HepG2 (cell line): ENCODE results near the gene CD28. TPM values are rescaled to one million over a fixed set of nuclear protein-coding genes. Genes with fewer than 3 reads are reported as not detected.
A peak's percentile ranks its signal among the peaks of the same experiment; 100 is the strongest.

Experiments
- ATAC-seq: fragments of 200-7000 bp; cut with Tn5 transposase; 3 replicates; pipeline ENCODE4 v1.9.1; 2020; ENCODE audit warnings: mild to moderate bottlenecking, moderate library complexity
- BruUV-seq: library from RNA; stranded (reverse); fragments of 400-500 nt; replicated peaks from 2 replicates; lab custom pipeline; 2021; lab: Mats Ljungman, UMichigan
- CTCF ChIA-PET: fragments of 300-600 bp; formaldehyde crosslinking; extraction: SDS; loops from one replicate; lab custom pipeline; 2021; ENCODE audit warnings: low total read pairs, inconsistent platforms, low intra/inter-chr PET ratio; lab: Yijun Ruan, JAX
- POLR2A ChIA-PET: fragments of 350-600 bp; sonication (Branson Sonifier 250); formaldehyde crosslinking; loops from one replicate; lab custom pipeline; 2020; ENCODE audit warnings: antibody characterized with exemption, inconsistent platforms; lab: Yijun Ruan, JAX
- DNase-seq: peaks from one replicate; pipeline ENCODE4 v3.0.0-alpha.2; 2015; ENCODE audit warnings: low spot score
- FAIRE-seq: peaks from 3 replicates; lab custom pipeline; 2011; peaks lifted over from hg19 to GRCh38; lab: Jason Lieb, UNC
- H2AFZ ChIP-seq: one replicate; pipeline ENCODE4 v1.6.1; 2011; ENCODE audit warnings: low read length, inconsistent platforms
- H3K27ac ChIP-seq: fragments of 300-600 bp; 3 replicates; pipeline ENCODE4 v1.8.0; 2011; ENCODE audit warnings: mixed run types, mild to moderate bottlenecking, mixed read lengths, low read length, inconsistent platforms; ENCODE audit not compliant: insufficient read depth; ENCODE audit errors: extremely low read length
- H3K27me3 ChIP-seq, 2 experiments: fragments of 200-600 bp in 1 of 2; 2 replicates in 1 of 2; 3 replicates in 1 of 2; pipeline versions ENCODE4 v1.6.0 to v1.8.0; 2011; ENCODE audit warnings: low read length in 2 of 2, mild to moderate bottlenecking in 2 of 2, moderate library complexity in 2 of 2, inconsistent platforms in 1 of 2; ENCODE audit not compliant: insufficient read depth in 2 of 2, control insufficient read depth in 1 of 2
- H3K36me3 ChIP-seq, 2 experiments: fragments of 200-600 bp in 1 of 2; replicated peaks in 1 of 2; 2 replicates in 1 of 2; 3 replicates in 1 of 2; pipeline versions ENCODE4 v1.5.1 to v1.8.0; 2011; ENCODE audit warnings: low read length in 2 of 2, inconsistent platforms in 1 of 2; ENCODE audit not compliant: insufficient read depth in 2 of 2, control insufficient read depth in 1 of 2
- H3K4me1 ChIP-seq: 2 replicates; pipeline ENCODE4 v1.5.1; 2012; ENCODE audit warnings: low read length, inconsistent platforms; ENCODE audit not compliant: insufficient read depth
- H3K4me2 ChIP-seq: 2 replicates; pipeline ENCODE4 v1.6.0; 2011; ENCODE audit warnings: low read depth, low read length, inconsistent platforms
- H3K4me3 ChIP-seq, 3 experiments: fragments of 200-600 bp in 1 of 3; sonication (generic), shearing (Covaris generic) in 1 of 3; replicated peaks in 1 of 3; 2 replicates each; pipeline ENCODE4 v1.5.1; 2011 to 2016; ENCODE audit warnings: low read length in 3 of 3, inconsistent platforms in 2 of 3, low read depth in 2 of 3, mild to moderate bottlenecking in 2 of 3, control low read depth in 1 of 3, mixed read lengths in 1 of 3; ENCODE audit not compliant: insufficient read depth in 1 of 3
- H3K79me2 ChIP-seq: one replicate; pipeline ENCODE4 v1.6.1; 2011; ENCODE audit warnings: low read length, inconsistent platforms; ENCODE audit not compliant: insufficient read depth
- H3K9ac ChIP-seq: 2 replicates; pipeline ENCODE4 v1.6.0; 2011; ENCODE audit warnings: mild to moderate bottlenecking, low read depth, low read length, inconsistent platforms; ENCODE audit not compliant: insufficient read depth
- H3K9me3 ChIP-seq: 2 replicates; pipeline ENCODE4 v1.5.1; 2012; ENCODE audit warnings: mild to moderate bottlenecking, low read length
- H4K20me1 ChIP-seq: 2 replicates; pipeline ENCODE4 v1.6.0; 2011; ENCODE audit warnings: inconsistent platforms, mild to moderate bottlenecking, low read length, moderate library complexity; ENCODE audit not compliant: insufficient read depth
- ELF3 ChIP-seq: IDR thresholded peaks from 2 replicates; pipeline ENCODE4 v1.6.1; 2016; ENCODE audit warnings: missing genetic modification reagents, missing compliant biosample characterization
- EP300 ChIP-seq, 3 experiments: sonication (generic) in 1 of 3; formaldehyde crosslinking in 1 of 3; IDR thresholded peaks; 2 replicates each; pipeline versions ENCODE4 v1.5.1 to v1.6.1; 2011 to 2020; ENCODE audit warnings: low read depth in 2 of 3, low read length in 2 of 3, borderline replicate concordance in 1 of 3, improper control_type of control experiment in 1 of 3, mild to moderate bottlenecking in 1 of 3, missing genetic modification reagents in 1 of 3, moderate library complexity in 1 of 3
- FOXP1 ChIP-seq, 2 experiments: fragments of 450-650 bp in 1 of 2; IDR thresholded peaks; 2 replicates each; pipeline ENCODE4 v1.6.1; 2017 to 2018; ENCODE audit warnings: antibody characterized with exemption in 1 of 2
- HNF4A ChIP-seq: sonication (generic); formaldehyde crosslinking; IDR thresholded peaks from 2 replicates; pipeline ENCODE4 v1.4.0; 2020; ENCODE audit warnings: missing genetic modification reagents
- RXRB ChIP-seq: IDR thresholded peaks from 2 replicates; pipeline ENCODE4 v1.6.1; 2016; ENCODE audit warnings: borderline replicate concordance, missing genetic modification reagents, missing compliant biosample characterization
- SAP130 ChIP-seq: IDR thresholded peaks from 2 replicates; pipeline ENCODE4 v1.6.1; 2016; ENCODE audit warnings: low read depth
- SOX13 ChIP-seq, 3 experiments: fragments of 450-650 bp in 1 of 3; sonication (generic) in 1 of 3; formaldehyde crosslinking in 1 of 3; IDR thresholded peaks in 2 of 3; conservative IDR thresholded peaks in 1 of 3; 2 replicates each; pipeline versions ENCODE4 v1.5.0 to v1.6.1; 2016 to 2020; ENCODE audit warnings: antibody characterized with exemption in 1 of 3, mild to moderate bottlenecking in 1 of 3, missing compliant biosample characterization in 1 of 3, missing genetic modification reagents in 1 of 3, moderate library complexity in 1 of 3
- SOX6 ChIP-seq, 2 experiments: fragments of 450-650 bp in 1 of 2; sonication (generic) in 1 of 2; formaldehyde crosslinking in 1 of 2; IDR thresholded peaks; 2 replicates each; pipeline versions ENCODE4 v1.4.0 to v1.6.1; 2017 to 2020; ENCODE audit warnings: antibody characterized with exemption in 1 of 2, mild to moderate bottlenecking in 1 of 2, missing genetic modification reagents in 1 of 2
- ZBTB37 ChIP-seq: sonication (generic); formaldehyde crosslinking; IDR thresholded peaks from 2 replicates; pipeline ENCODE4 v1.4.0; 2020; ENCODE audit warnings: mild to moderate bottlenecking, missing genetic modification reagents
- ZNF629 ChIP-seq: sonication (generic); formaldehyde crosslinking; conservative IDR thresholded peaks from 2 replicates; pipeline ENCODE4 v1.5.0; 2020; ENCODE audit warnings: missing genetic modification reagents
- WGBS: methylation state at CpG from one replicate; pipeline ENCODE4 v1.1.6; 2017; ENCODE audit warnings: low lambda C conversion rate; 5-methylcytosine and 5-hydroxymethylcytosine counted together
- in situ Hi-C: cut with HindIII; loops from 2 replicates; pipeline ENCODE4 v1.10.0; 2017; ENCODE audit warnings: low pct_unique_long_range_greater_than_20kb; ENCODE audit not compliant: extremely low pct_ligation_motif_present
- intact Hi-C: fragments of 100-400 bp; cut with micrococcal nuclease; formaldehyde crosslinking; loops from one replicate; pipeline ENCODE4 v1.10.0; 2022; ENCODE audit not compliant: unreplicated experiment
- polyA plus RNA-seq, 8 experiments: library from polyadenylated mRNA; depleted of rRNA in 3 of 8; stranded (reverse) in 7 of 8; unstranded in 1 of 8; fragments of >200 nt; fragmentation: Illumina TruSeq in 4 of 8; extraction: Trizol in 4 of 8; gene quantifications; 2 replicates each; pipeline versions ENCODE4 v1.2.1 to v1.2.3, GENCODE V29; 2011 to 2016; ENCODE audit warnings: low read depth in 4 of 8, missing spikeins in 1 of 8, mixed read lengths in 1 of 8; ENCODE audit not compliant: insufficient read depth in 1 of 8
- total RNA-seq, 5 experiments: library from RNA; depleted of rRNA; stranded (reverse); fragments of >200 nt; fragmentation: Illumina TruSeq; extraction: Trizol; gene quantifications; 2 replicates each; pipeline ENCODE4 v1.2.3, GENCODE V29; 2016; ENCODE audit warnings: low read depth in 1 of 5
- TF ChIP-seq, protein P1 (sequence below): sonication (generic); formaldehyde crosslinking; IDR thresholded peaks from 2 replicates; pipeline ENCODE4 v1.4.0; 2020; ENCODE audit warnings: low read depth, mild to moderate bottlenecking, missing genetic modification reagents

The CD28 gene
- total and polyA plus RNA-seq, 2 of the 13 experiments (the other 11 are each of a cell fraction or from before 2014, with no cell fraction given): not detected

DNA sequence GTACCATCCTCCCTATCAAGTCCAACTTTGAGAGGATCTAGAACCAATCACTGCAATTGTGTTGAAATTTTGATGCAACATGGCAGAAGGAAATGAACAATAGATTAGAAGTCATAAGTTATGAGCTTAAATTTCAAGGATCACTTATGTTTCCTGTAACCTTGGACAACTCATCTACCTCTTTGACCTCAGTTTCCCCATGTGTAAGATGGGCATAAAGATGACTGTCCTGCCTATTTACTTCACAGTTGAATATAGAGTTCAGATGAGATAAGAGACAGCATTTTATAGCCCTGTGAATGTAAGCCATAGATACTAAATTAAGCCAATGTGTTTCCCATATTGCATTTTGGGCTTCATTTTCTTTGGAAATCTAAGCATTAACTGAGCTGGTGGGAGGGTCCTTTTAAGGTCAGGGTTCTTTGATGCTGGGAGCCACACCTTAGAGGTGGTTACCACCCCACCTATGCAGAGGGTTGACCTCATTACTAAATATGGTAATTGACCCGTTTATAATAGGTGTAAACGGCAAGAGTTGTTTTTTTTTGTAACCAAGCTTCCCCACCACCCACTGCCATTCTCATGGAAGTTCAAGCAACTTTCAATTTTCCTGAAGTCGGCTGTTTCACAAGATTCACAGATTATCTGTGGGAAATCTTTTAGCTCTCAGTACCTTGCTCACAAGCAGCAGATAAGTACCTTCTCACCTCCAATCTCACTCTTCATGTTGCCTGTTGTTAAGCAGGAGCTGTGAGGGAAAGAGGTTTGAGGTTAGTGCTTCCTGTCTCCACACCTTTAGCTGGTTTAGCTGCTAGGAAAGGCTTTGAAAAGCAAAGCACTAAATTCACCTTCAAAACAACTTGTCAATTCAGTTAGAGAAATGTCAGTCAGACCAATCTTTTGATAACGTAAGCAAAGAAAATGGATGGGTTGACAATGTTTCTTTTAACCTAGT, 13.3 kb downstream of the CD28 start:
- H3K27ac ChIP-seq: no peak overlapping the region
- H3K4me3 ChIP-seq: no peak overlapping the region
- H2AFZ ChIP-seq: no peak overlapping the region
- H3K4me2 ChIP-seq: no peak overlapping the region
- DNase-seq (no peak), FAIRE-seq (no peak), ATAC-seq (no peak)
- H3K27me3 ChIP-seq: peaks cover 0 to 7% of the 10 kb centered on the region in 2 experiments; a peak in 1 of 5 replicates
- ChIA-PET POLR2A (no interaction called here), CTCF (no interaction called here)
- 43% methylated on average over 4 of the region's 4 CpGs for WGBS
- no peaks in the 10 kb centered on the region for H3K79me2 ChIP-seq
- in situ Hi-C loops: no loop called here
- no peaks in the 10 kb centered on the region for H4K20me1 ChIP-seq
- H3K36me3 ChIP-seq: no peaks in the 10 kb centered on the region
- H3K9ac ChIP-seq: no peak overlapping the region
- TF ChIP-seq ZBTB37 (CRISPR knock-in tag): no peak
- peak; percentile 58; the same call in 1 of the 2 replicates for TF ChIP-seq ZNF629 (CRISPR knock-in tag)
- intact Hi-C loops: no loop called here
- H3K4me1 ChIP-seq: peaks cover 25% of the 10 kb centered on the region
- no TSS peak for BruUV-seq
- H3K9me3 ChIP-seq: no peaks in the 10 kb centered on the region

- Histone ChIP-seq H3K27ac (no peak overlapping the region), H4K20me1 (no peaks in the 10 kb centered on the region), H3K9me3 (no peaks in the 10 kb centered on the region), H3K79me2 (no peaks in the 10 kb centered on the region), H2AFZ (no peak overlapping the region), H3K27me3 (peaks cover 0 to 7% of the 10 kb centered on the region in 2 experiments; a peak in 1 of 5 replicates), H3K4me3 (no peak overlapping the region), H3K4me1 (peaks cover 23% of the 10 kb centered on the region), H3K4me2 (peak overlapping the region; percentile 5; the same call in 1 of the 2 replicates), H3K36me3 (no peaks in the 10 kb centered on the region), H3K9ac (no peak overlapping the region)
- DNase-seq (peak; percentile 57), FAIRE-seq (no peak), ATAC-seq (peak; percentile 89)
- CTCF ChIA-PET: no interaction called here
- POLR2A ChIA-PET: interaction anchor here (0.7 to 1.2 kb wide), 2 partner anchors 11 to 99 kb away, joined by 3 to 5 read pairs; no protein-coding TSS in a partner anchor
- WGBS: 27% methylated on average over 6 of the region's 6 CpGs
- intact Hi-C loops: no loop called here
- no TSS peak for BruUV-seq
- in situ Hi-C loops: no loop called here
- TF ChIP-seq SAP130 (CRISPR knock-in tag) (no peak), FOXP1 (IDR thresholded peaks at IDR 0.05) (no peak), FOXP1 (CRISPR knock-in tag; IDR thresholded peaks at IDR 0.05) (peak; percentile 54; the same call in 1 of the 2 replicates), EP300 (IDR thresholded peaks at IDR 0.05; ENCODE audit: low read depth in 2 of 2, low read length in 2 of 2) (peak in 1 of 2 experiments; percentile 29; a peak in 2 of 4 replicates), EP300 (CRISPR knock-in tag; IDR thresholded peaks at IDR 0.05; ENCODE audit: borderline replicate concordance) (no peak), ELF3 (CRISPR knock-in tag) (0 out of 2 replicates have a peak, but pooled peaks have one; percentile 37), SOX6 (IDR thresholded peaks at IDR 0.05) (no peak), SOX6 (CRISPR knock-in tag; IDR thresholded peaks at IDR 0.05) (peak; percentile 38; the same call in 1 of the 2 replicates), SOX13 (IDR thresholded peaks at IDR 0.05) (no peak), SOX13 (CRISPR knock-in tag; conservative IDR thresholded peaks at IDR 0.05 in 1 of 2, IDR thresholded peaks at IDR 0.05 in 1 of 2) (peak in 1 of 2 experiments; percentile 34; a peak in 1 of 4 replicates), HNF4A (CRISPR knock-in tag) (peak; percentile 36; the same call in 1 of the 2 replicates), RXRB (CRISPR knock-in tag) (peak; percentile 83)
- TF ChIP-seq, protein P1, sequence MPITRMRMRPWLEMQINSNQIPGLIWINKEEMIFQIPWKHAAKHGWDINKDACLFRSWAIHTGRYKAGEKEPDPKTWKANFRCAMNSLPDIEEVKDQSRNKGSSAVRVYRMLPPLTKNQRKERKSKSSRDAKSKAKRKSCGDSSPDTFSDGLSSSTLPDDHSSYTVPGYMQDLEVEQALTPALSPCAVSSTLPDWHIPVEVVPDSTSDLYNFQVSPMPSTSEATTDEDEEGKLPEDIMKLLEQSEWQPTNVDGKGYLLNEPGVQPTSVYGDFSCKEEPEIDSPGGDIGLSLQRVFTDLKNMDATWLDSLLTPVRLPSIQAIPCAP: no peak
These were observed 14.7 kb downstream of the CD28 start for GRCh38 chr2:203720915-203721672.
